SH-SY5Y (cell line): ENCODE data around the gene HOXB8.

Experiments
- GATA2 ChIP-seq: IDR thresholded peaks from 2 replicates; pipeline ENCODE4 v1.6.1; 2011; ENCODE audit warnings: mild to moderate bottlenecking, low read depth, low read length
- GATA3 ChIP-seq: IDR thresholded peaks from 2 replicates; pipeline ENCODE4 v1.6.1; 2011; ENCODE audit warnings: low read depth, mild to moderate bottlenecking, low read length, moderate library complexity

- TF ChIP-seq GATA2 (no peak), GATA3 (no peak)
These were observed 19.7 kb downstream of the HOXB8 start for GRCh38 chr17:48595278-48595999.
